ELR (cell line): ENCODE measurements around the gene PRKAR2B.
"Not testable (repeated sequence)": the region's sequence is repeated elsewhere in the genome, so short reads cannot be mapped to it uniquely, and the experiment has no call there.

Experiments
- DNase-seq: peaks from one replicate; pipeline ENCODE4 v3.0.0-alpha.2; 2015; ENCODE audit warnings: low read depth

The PRKAR2B gene

GRCh38 chr7:107027208-107027607 lies 17.3 kb upstream of the PRKAR2B start:
- no peak for DNase-seq

DNA sequence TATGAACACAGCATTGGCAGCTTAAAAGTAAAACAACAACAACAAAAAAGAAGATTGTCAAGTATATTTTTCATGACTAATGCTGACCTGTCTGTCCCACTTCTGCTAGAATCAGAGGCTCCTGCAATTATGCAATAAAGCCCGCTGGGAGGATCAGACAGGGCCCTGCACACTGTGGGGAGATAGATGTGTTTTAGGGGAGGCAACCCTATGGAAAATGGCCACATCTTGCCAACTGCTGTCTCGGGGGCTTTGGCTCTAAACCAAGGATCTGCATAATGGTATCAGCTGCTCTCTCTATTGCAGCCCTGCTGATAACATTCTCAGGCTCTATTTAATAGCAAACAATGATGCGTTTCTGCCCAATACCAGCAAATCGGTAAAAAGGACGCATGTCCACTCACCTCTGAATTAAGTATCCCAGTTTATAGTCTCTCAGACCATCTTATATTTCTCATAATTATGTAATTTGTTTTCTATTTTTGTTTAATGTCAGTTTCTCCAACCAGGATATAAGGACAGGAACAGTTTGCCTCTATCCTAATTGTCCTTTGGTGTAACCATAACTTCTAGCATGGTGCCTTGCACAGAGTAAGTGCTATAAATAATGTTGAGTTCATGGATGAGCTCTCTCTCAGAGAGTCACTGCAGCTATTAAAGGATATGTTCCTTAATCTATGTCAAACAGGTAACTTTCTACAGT lies 15.3 kb upstream of the PRKAR2B start:
- peak; percentile 46 for DNase-seq

DNA sequence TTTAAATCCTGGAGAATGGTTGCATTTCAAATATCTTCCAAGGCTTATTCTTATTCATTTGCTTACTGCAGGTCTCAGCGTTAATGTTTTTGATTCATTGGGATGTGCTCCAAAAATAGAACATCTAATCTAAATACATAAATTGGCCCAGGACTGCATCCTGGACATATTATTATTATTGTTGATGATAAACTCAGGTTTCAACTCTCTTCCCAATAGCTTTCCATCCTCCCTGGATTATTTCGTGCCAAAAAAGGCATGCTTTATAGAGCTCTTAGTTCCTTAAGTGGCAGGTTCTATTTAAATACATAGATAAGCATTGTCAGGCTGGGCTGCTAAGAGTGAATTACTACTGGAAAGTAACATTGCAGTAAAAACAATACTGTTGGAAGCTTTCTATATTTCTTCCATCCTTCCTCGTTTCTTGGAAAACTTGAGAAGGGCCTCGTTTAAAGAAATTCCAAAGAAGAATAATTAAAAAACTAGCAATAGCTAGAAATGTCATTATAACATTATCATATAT lies 14.7 kb upstream of the PRKAR2B start:
- no peak for DNase-seq

DNA sequence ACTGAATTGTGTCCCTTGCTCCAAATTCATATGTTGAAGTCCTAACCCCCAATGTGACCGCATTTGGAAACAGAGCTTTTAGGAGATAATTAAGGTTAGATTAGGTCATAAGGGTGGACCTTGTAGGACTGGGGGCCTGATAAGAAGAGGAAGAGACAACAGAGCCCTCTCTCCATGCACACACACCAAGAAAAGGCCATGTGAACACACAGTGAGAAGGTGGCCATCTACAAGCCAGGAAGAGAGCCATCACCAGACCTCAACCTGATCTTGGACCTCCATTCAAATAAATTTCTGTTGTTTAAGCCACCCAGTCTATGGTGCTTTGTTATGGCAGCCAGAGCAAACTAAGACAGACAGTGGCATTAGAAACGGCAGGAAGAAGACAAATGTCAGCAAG lies 12.5 kb upstream of the PRKAR2B start:
- no peak for DNase-seq

DNA sequence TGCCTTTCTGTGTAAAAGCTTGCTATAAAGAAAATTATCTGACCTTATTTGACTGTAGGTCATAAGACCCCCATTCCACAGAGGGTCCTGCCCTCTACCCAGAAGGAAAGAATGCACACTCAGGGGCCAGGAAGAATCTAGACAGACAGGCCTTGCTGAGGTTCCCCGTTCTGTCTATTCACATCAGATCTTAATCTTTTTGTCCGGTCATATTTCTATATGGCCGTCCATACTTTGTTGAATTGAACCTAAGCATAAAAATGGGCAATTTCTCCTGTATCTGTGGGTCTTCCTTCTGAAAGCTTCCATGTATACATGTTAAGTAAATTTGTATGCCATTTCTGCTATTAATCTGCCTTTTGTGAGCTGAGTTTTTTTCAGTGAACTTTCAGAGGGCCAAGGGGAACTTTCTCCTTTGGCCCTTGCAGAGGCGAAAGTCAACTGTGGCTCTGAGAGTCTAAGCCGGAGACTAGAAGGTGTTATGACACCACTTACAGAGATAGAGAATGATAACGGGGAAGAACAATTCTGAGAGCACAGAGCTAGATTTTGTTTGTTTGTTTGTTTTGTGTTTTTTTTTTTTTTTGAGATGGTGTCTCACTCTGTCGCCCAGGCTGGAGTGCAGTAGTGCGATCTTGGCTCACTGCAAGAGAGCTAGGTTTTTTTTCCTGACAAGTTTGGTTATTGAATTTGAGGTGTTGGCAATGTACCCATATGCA lies 11.6 kb upstream of the PRKAR2B start:
- DNase-seq: no peak

DNA sequence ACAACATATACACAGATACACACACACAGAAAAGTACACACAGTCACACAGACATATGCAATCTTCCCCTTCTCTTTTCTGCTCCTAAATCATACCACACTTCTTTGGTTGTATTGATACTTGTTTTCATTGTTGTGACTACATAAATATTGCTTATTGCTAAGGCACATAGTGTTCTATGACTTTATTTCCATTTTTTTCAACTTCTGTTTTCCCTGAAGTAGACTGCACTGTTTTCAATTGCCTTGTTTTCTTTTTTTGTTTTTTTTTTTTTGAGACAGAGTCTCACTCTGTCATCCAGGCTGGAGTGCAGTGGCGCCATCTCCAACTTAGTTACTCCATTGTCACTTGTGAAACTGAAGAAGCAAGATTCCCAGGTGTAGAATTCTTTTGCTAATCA lies 10.0 kb upstream of the PRKAR2B start:
- DNase-seq: no peak

GRCh38 chr7:107035446-107035845 lies 9.1 kb upstream of the PRKAR2B start:
- peak; percentile 94 for DNase-seq

DNA sequence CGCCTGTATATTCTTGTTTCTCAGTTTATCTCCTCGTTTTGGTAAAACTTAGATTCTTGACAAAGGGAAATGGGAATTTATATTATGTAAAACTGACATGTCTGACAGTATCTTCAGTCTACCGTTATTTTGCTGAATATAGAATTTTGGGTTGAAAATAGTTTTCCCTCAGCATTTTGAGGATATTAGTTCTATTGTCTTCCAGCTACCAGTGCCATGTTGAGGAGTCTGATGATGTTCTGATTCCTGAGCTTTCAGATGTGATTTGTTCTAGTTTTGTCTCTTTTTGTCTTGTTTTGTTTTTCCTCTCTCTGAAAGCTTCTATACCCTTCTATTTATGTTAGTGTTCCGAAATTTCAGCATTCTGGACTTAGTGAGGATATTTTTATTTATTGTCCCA lies 8.0 kb upstream of the PRKAR2B start:
- DNase-seq: no peak

GRCh38 chr7:107037717-107038603 lies 6.5 kb upstream of the PRKAR2B start:
- no peak for DNase-seq

DNA sequence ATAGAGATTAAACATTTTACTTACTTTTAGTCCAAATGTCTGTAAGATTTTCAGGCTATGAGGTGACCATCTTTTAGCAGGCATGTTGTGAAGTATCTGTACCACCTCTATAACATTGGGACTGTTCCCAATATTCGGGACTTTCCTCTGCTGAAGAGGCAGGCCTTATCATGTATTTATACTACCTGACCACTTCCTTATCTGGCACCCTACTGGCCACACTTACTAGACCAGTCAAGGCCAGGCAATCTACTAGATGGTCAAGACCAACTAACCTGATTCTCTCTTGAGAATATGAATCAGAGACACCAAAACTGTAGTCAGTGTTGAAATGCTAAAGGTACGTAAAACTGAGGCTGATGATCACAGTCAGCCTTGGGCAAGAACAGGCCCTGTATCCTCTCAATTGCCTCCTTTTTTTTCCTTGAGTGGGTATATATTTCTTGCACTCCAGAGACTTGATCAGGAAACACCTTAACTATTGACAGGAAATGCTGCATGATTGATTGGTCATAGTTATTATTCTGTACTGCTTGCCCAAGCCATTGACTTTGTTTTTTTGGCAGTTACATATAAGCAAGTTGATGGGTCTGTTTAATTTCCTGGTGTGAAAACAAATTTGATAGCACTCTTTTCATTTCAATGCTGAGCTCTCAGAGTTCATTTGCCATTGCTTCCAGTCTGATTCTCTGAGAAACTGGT lies 5.2 kb upstream of the PRKAR2B start:
- no peak for DNase-seq

GRCh38 chr7:107041097-107041496 lies 3.4 kb upstream of the PRKAR2B start:
- DNase-seq: no peak

GRCh38 chr7:107041764-107042163 lies 2.7 kb upstream of the PRKAR2B start:
- not testable (repeated sequence) for DNase-seq

GRCh38 chr7:107042326-107042910 lies 2.1 kb upstream of the PRKAR2B start:
- DNase-seq: not testable (repeated sequence)

GRCh38 chr7:107043491-107043890 lies 1.0 kb upstream of the PRKAR2B start:
- DNase-seq: no peak

GRCh38 chr7:107043921-107044346 lies 571 bp upstream of the PRKAR2B start:
- no peak for DNase-seq

DNA sequence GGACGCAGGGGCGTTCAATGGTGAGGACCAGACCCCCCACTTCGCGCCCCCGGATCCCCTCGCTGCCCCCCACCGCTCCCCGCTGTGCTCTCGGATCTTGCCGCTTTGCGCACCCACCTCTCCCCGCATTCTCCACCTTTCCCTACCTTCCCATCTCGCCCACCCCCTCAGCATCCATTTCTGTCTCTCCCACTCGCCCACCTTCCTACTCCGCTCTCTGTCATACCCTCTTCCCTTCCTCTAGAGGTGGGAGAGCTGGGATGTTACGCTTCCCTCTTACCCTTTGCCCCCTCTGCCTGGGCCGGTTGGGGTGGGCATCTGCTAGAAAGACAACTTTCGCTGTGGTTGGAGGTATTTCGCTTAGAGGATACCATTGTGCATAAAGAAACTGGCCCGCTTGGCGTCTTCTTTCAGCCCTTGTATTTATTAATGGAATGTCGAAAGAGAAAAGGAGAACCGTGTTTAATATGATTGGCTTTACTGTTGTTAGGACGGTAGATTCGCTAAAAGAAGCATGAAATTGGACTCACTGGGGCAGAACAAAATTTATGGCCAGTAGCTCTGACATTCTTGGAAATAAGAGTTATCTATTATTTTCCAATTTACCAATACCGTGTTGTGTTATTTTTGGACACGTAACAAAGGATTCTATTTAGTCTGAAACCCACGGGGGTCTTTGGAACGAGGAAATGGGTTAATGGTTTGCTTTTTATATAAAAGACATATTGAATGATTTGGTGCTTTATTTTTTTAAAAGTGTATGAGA lies 873 bp downstream of the PRKAR2B start:
- DNase-seq: peak; percentile 16

GRCh38 chr7:107045980-107046379 lies 1.5 kb downstream of the PRKAR2B start:
- peak; percentile 39 for DNase-seq

- no peak for DNase-seq
Measured at GRCh38 chr7:107046491-107047259, 2.2 kb downstream of the PRKAR2B start.

DNA sequence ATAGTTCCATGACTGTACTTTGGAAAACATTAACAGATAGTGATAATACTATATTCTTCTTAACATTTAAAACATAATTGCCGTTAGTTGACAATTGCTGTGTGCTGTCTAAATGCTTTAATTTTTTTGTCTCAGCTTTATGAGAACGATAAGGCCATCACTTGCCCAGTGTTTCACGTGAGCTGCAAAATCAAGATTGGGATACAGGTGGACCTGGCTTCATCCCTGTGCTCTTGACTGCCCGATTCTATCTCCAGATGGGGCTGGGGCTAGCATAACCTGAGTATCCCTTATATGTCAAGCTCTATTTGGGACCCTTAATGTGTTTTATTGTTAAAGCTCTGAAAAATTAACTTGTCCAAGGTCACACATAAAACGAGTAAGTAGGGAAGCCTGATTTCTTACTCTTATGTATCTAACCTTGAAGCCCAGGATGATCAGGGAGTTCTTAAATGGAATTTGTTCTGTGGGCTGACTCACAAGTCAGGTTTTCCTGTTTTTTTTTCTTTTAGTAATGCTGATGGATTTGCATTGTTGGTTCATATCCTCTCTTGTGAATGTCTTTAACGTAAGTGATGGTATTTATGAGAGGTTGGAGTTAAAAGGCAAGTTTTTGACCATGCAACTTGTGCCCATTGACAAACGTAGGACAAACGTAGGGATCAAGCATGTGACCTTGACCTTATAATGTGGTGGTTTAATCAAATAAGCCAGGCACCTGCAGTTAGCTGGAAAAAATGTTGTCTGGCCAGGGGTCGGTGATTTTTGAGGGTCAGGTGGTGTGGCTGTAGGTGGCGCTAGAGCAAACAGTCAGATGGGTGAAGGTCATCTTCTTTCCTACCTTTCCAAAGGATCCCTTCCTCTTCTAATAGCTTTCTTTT lies 3.6 kb downstream of the PRKAR2B start:
- peak; percentile 69 for DNase-seq
